ENCODE results near the gene SORBS1. TPM values are rescaled to one million over a fixed set of nuclear protein-coding genes. Genes with fewer than 3 reads are reported as not detected.

Gene SORBS1
- total and polyA plus RNA-seq, 2 donors (not counting 3 experiments of a cell fraction or from before 2014, with no cell fraction given): 2.0 to 7.9 TPM

DNA sequence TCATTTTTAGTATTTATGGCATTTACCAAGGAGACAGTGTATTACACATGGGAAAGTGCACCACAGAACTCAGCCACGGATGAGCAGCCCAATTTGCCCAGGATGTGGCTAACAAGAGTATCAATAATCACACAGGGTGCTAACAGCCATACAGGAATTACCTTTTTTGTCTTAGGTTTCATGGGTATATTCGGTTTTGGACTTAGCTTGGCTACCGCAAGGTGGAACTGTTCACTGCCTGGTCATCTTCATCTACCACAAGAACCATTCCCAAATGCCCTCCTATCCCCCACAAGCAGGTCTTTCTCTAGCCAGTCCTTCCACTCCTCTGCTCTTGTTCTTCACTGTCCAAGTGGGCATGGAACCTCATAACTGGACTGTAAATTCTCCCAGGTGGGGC is 276.4 kb downstream of the SORBS1 start:
- no peak for DNase-seq (ENCODE audit: low read depth, low spot score)
- Histone ChIP-seq H2AFZ (ENCODE audit: low read depth, low read length) (no peak overlapping the region), H4K20me1 (replicated peaks; ENCODE audit: control insufficient read depth, extremely low read depth, insufficient read depth, low read length) (no peaks in the 10 kb centered on the region), H3K4me2 (ENCODE audit: insufficient read depth, low read length) (no peak overlapping the region), H3K4me1 (ENCODE audit: control insufficient read depth, extremely low read depth, insufficient read depth, low read length) (peaks cover 23% of the 10 kb centered on the region), H3K27ac (ENCODE audit: insufficient read depth, low read depth, low read length) (no peak overlapping the region), H3K9me1 (replicated peaks; ENCODE audit: control insufficient read depth, extremely low read depth, insufficient read depth, low read length) (no peaks in the 10 kb centered on the region), H3K36me3 (ENCODE audit: control insufficient read depth in 2 of 2, extremely low read depth in 1 of 2, insufficient read depth in 2 of 2, low read length in 2 of 2) (no peaks in the 10 kb centered on the region), H3K9ac (replicated peaks; ENCODE audit: extremely low read depth, insufficient read depth, low read length) (no peak overlapping the region), H3K9me3 (replicated peaks; ENCODE audit: control insufficient read depth, insufficient read depth, low read length) (no peaks in the 10 kb centered on the region), H3K79me2 (ENCODE audit: control insufficient read depth, insufficient read depth, low read length) (peaks cover 70% of the 10 kb centered on the region), H3K4me3 (replicated peaks in 1 of 3; ENCODE audit: insufficient read depth in 1 of 3, low read depth in 1 of 3, low read length in 3 of 3) (no peak overlapping the region), H3K27me3 (ENCODE audit: control insufficient read depth in 2 of 2, insufficient read depth in 2 of 2, low read length in 2 of 2) (no peaks in the 10 kb centered on the region)
- CTCF ChIA-PET: no interaction called here
- TF ChIP-seq GATA2 (IDR thresholded peaks at IDR 0.05; ENCODE audit: insufficient read depth, insufficient read length, low read depth, low read length): no peak
- TF ChIP-seq, protein P1, sequence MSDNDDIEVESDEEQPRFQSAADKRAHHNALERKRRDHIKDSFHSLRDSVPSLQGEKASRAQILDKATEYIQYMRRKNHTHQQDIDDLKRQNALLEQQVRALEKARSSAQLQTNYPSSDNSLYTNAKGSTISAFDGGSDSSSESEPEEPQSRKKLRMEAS (IDR thresholded peaks at IDR 0.05; ENCODE audit: insufficient read depth, insufficient read length): no peak
- no peak for TF ChIP-seq JUN (IDR thresholded peaks at IDR 0.05; ENCODE audit: borderline replicate concordance, insufficient read depth, insufficient read length, low read depth)
- TF ChIP-seq FOS (IDR thresholded peaks at IDR 0.05; ENCODE audit: borderline replicate concordance, insufficient read depth, low read length): no peak
- TF ChIP-seq EZH2 (IDR thresholded peaks at IDR 0.05; ENCODE audit: borderline replicate concordance, low read depth, low read length, severe bottlenecking): no peak
- TF ChIP-seq POLR2A (IDR thresholded peaks at IDR 0.05; ENCODE audit: low read depth, low read length): no peak
- TF ChIP-seq POLR2AphosphoS5 (IDR thresholded peaks at IDR 0.05; ENCODE audit: insufficient read depth, low read depth, low read length): no peak
- intact Hi-C loops (cut with micrococcal nuclease): no loop called here
- no peak for FAIRE-seq
- dilution Hi-C loops (cut with MboI; ENCODE audit: extremely low pct_ligation_motif_present, low sequenced_read_pairs): no loop called here
- no TSS peak for BruUV-seq (replicated peaks)
- POLR2A ChIA-PET: no interaction called here

DNA sequence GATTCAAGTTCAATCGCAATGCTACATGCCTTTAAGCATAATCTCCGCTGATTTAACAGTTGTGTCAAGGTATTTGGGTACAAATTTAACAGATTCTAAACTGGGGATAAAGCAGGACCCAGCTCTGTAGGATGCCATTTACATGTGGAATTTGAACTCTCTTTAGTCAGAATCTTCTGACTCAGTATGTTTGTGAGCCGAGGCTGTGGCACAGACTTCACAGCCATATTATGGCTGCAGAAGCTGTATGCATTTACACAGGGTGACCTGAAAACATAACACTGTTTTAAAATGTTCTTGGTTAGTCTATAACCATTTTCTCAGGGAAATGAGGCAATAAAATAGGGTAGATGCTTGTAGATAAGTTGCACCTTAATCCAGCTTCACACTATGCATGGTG is 279.1 kb downstream of the SORBS1 start:
- CTCF ChIA-PET: interaction anchor here (1.3 kb wide), 1 partner anchor 9 kb away, joined by 3 read pairs; no protein-coding TSS in a partner anchor

More for the DNA sequence above, 279.1 kb downstream of the SORBS1 start:
- no peaks in the 10 kb centered on the region for H3K36me3 ChIP-seq (ENCODE audit: control insufficient read depth in 2 of 2, extremely low read depth in 1 of 2, insufficient read depth in 2 of 2, low read length in 2 of 2)
- H3K9ac ChIP-seq (replicated peaks; ENCODE audit: extremely low read depth, insufficient read depth, low read length): no peak overlapping the region
- BruUV-seq (replicated peaks): no TSS peak
- peaks cover 66% of the 10 kb centered on the region for H3K79me2 ChIP-seq (ENCODE audit: control insufficient read depth, insufficient read depth, low read length)
- H3K27ac ChIP-seq (ENCODE audit: insufficient read depth, low read depth, low read length): no peak overlapping the region
- H2AFZ ChIP-seq (ENCODE audit: low read depth, low read length): no peak overlapping the region
- no peaks in the 10 kb centered on the region for H3K9me1 ChIP-seq (replicated peaks; ENCODE audit: control insufficient read depth, extremely low read depth, insufficient read depth, low read length)
- FAIRE-seq (no peak), DNase-seq (ENCODE audit: low read depth, low spot score) (no peak)
- H4K20me1 ChIP-seq (replicated peaks; ENCODE audit: control insufficient read depth, extremely low read depth, insufficient read depth, low read length): no peaks in the 10 kb centered on the region
- intact Hi-C loops (cut with micrococcal nuclease): no loop called here
- dilution Hi-C loops (cut with MboI; ENCODE audit: extremely low pct_ligation_motif_present, low sequenced_read_pairs): no loop called here
- no peak overlapping the region for H3K4me2 ChIP-seq (ENCODE audit: insufficient read depth, low read length)
- no peak for TF ChIP-seq POLR2A (IDR thresholded peaks at IDR 0.05; ENCODE audit: low read depth, low read length)
- TF ChIP-seq MYC (IDR thresholded peaks at IDR 0.05; ENCODE audit: low read depth, low read length): no peak
- TF ChIP-seq GATA2 (IDR thresholded peaks at IDR 0.05; ENCODE audit: insufficient read depth, insufficient read length, low read depth, low read length): no peak
- no peak for TF ChIP-seq JUN (IDR thresholded peaks at IDR 0.05; ENCODE audit: borderline replicate concordance, insufficient read depth, insufficient read length, low read depth)
- TF ChIP-seq, protein P2, sequence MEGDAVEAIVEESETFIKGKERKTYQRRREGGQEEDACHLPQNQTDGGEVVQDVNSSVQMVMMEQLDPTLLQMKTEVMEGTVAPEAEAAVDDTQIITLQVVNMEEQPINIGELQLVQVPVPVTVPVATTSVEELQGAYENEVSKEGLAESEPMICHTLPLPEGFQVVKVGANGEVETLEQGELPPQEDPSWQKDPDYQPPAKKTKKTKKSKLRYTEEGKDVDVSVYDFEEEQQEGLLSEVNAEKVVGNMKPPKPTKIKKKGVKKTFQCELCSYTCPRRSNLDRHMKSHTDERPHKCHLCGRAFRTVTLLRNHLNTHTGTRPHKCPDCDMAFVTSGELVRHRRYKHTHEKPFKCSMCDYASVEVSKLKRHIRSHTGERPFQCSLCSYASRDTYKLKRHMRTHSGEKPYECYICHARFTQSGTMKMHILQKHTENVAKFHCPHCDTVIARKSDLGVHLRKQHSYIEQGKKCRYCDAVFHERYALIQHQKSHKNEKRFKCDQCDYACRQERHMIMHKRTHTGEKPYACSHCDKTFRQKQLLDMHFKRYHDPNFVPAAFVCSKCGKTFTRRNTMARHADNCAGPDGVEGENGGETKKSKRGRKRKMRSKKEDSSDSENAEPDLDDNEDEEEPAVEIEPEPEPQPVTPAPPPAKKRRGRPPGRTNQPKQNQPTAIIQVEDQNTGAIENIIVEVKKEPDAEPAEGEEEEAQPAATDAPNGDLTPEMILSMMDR (IDR thresholded peaks at IDR 0.05; ENCODE audit: extremely low read depth in 1 of 2, insufficient read depth in 1 of 2, low read depth in 1 of 2, low read length in 2 of 2): no peak
- TF ChIP-seq, protein P1 (IDR thresholded peaks at IDR 0.05; ENCODE audit: insufficient read depth, insufficient read length): no peak
- no peak for TF ChIP-seq POLR2AphosphoS5 (IDR thresholded peaks at IDR 0.05; ENCODE audit: insufficient read depth, low read depth, low read length)
- no peak for TF ChIP-seq EZH2 (IDR thresholded peaks at IDR 0.05; ENCODE audit: borderline replicate concordance, low read depth, low read length, severe bottlenecking)
- TF ChIP-seq FOS (IDR thresholded peaks at IDR 0.05; ENCODE audit: borderline replicate concordance, insufficient read depth, low read length): no peak
- H3K4me1 ChIP-seq (ENCODE audit: control insufficient read depth, extremely low read depth, insufficient read depth, low read length): peaks cover 6% of the 10 kb centered on the region
- POLR2A ChIA-PET: no interaction called here
- H3K9me3 ChIP-seq (replicated peaks; ENCODE audit: control insufficient read depth, insufficient read depth, low read length): no peaks in the 10 kb centered on the region
- no peaks in the 10 kb centered on the region for H3K27me3 ChIP-seq (ENCODE audit: control insufficient read depth in 2 of 2, insufficient read depth in 2 of 2, low read length in 2 of 2)
- H3K4me3 ChIP-seq (replicated peaks in 1 of 3; ENCODE audit: insufficient read depth in 1 of 3, low read depth in 1 of 3, low read length in 3 of 3): no peak overlapping the region

All from endothelial cell of umbilical vein (primary cell).